ENCODE results near the gene TIGAR.

The TIGAR gene, protein sequence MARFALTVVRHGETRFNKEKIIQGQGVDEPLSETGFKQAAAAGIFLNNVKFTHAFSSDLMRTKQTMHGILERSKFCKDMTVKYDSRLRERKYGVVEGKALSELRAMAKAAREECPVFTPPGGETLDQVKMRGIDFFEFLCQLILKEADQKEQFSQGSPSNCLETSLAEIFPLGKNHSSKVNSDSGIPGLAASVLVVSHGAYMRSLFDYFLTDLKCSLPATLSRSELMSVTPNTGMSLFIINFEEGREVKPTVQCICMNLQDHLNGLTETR

GRCh38 chr12:4320853-4321701 lies at the start of gene TIGAR:
TIGAR (plus strand) TSS chr12:4321213; CDS start chr12:4321272, 59 bp downstream.
- peaks cover 9% of the 10 kb centered on the region for H3K4me1 ChIP-seq (ENCODE audit: control insufficient read depth, insufficient read depth, low read length)
- H3K36me3 ChIP-seq (ENCODE audit: control insufficient read depth, insufficient read depth, low read length), result no peaks in the 10 kb centered on the region
- no peaks in the 10 kb centered on the region for H3K27me3 ChIP-seq (ENCODE audit: control insufficient read depth, insufficient read depth, low read length)
- peak within 1 kb of the TSS; percentile 82 for H3K9ac ChIP-seq (ENCODE audit: low read length)
- peak within 1 kb of the TSS; percentile 94 for H3K4me3 ChIP-seq (ENCODE audit: low read length)
- H3K9me3 ChIP-seq (ENCODE audit: control insufficient read depth, low read length), result no peaks in the 10 kb centered on the region

GRCh38 chr12:4271717-4272423 lies 49.1 kb upstream of the TIGAR start:
- no peaks in the 10 kb centered on the region for H3K36me3 ChIP-seq (ENCODE audit: control insufficient read depth, insufficient read depth, low read length)
- H3K9ac ChIP-seq (ENCODE audit: low read length), result peak overlapping the region; percentile 61
- H3K4me3 ChIP-seq (ENCODE audit: low read length), result peak overlapping the region; percentile 41
- H3K4me1 ChIP-seq (ENCODE audit: control insufficient read depth, insufficient read depth, low read length), result peaks cover 31% of the 10 kb centered on the region
- H3K27me3 ChIP-seq (ENCODE audit: control insufficient read depth, insufficient read depth, low read length), result peaks cover 89% of the 10 kb centered on the region
- H3K9me3 ChIP-seq (ENCODE audit: control insufficient read depth, low read length), result no peaks in the 10 kb centered on the region

- Histone ChIP-seq H3K36me3 (ENCODE audit: control insufficient read depth, insufficient read depth, low read length) (no peaks in the 10 kb centered on the region), H3K4me3 (ENCODE audit: low read length) (no peak overlapping the region), H3K9me3 (ENCODE audit: control insufficient read depth, low read length) (no peaks in the 10 kb centered on the region), H3K27me3 (ENCODE audit: control insufficient read depth, insufficient read depth, low read length) (peaks cover 94% of the 10 kb centered on the region), H3K9ac (ENCODE audit: low read length) (peak overlapping the region; percentile 17), H3K4me1 (ENCODE audit: control insufficient read depth, insufficient read depth, low read length) (peaks cover 35% of the 10 kb centered on the region)
These were observed 48.4 kb upstream of the TIGAR start for GRCh38 chr12:4272424-4273272.

- Histone ChIP-seq H3K27me3 (ENCODE audit: control insufficient read depth, insufficient read depth, low read length) (peaks cover 88% of the 10 kb centered on the region), H3K4me1 (ENCODE audit: control insufficient read depth, insufficient read depth, low read length) (peaks cover 35% of the 10 kb centered on the region), H3K36me3 (ENCODE audit: control insufficient read depth, insufficient read depth, low read length) (no peaks in the 10 kb centered on the region), H3K4me3 (ENCODE audit: low read length) (no peak overlapping the region), H3K9ac (ENCODE audit: low read length) (no peak overlapping the region), H3K9me3 (ENCODE audit: control insufficient read depth, low read length) (no peaks in the 10 kb centered on the region)
These were observed 47.8 kb upstream of the TIGAR start for GRCh38 chr12:4273273-4273651.

- H3K27me3 ChIP-seq (ENCODE audit: control insufficient read depth, insufficient read depth, low read length), result peaks cover 83% of the 10 kb centered on the region
- H3K4me3 ChIP-seq (ENCODE audit: low read length), result peak within 1 kb of the TSS; percentile 25
- no peaks in the 10 kb centered on the region for H3K9me3 ChIP-seq (ENCODE audit: control insufficient read depth, low read length)
- no peaks in the 10 kb centered on the region for H3K36me3 ChIP-seq (ENCODE audit: control insufficient read depth, insufficient read depth, low read length)
- peaks cover 35% of the 10 kb centered on the region for H3K4me1 ChIP-seq (ENCODE audit: control insufficient read depth, insufficient read depth, low read length)
- H3K9ac ChIP-seq (ENCODE audit: low read length), result peak within 1 kb of the TSS; percentile 68
These were observed 47.2 kb upstream of the TIGAR start, which contains the start of gene CCND2 for GRCh38 chr12:4273652-4274395. CCND2 (plus strand) TSS chr12:4273762; CDS start chr12:4274041, 279 bp downstream.

GRCh38 chr12:4274396-4275015 lies 46.5 kb upstream of the TIGAR start:
- Histone ChIP-seq H3K4me3 (ENCODE audit: low read length) (peak overlapping the region; percentile 25), H3K36me3 (ENCODE audit: control insufficient read depth, insufficient read depth, low read length) (no peaks in the 10 kb centered on the region), H3K4me1 (ENCODE audit: control insufficient read depth, insufficient read depth, low read length) (peaks cover 35% of the 10 kb centered on the region), H3K27me3 (ENCODE audit: control insufficient read depth, insufficient read depth, low read length) (peaks cover 77% of the 10 kb centered on the region), H3K9me3 (ENCODE audit: control insufficient read depth, low read length) (no peaks in the 10 kb centered on the region), H3K9ac (ENCODE audit: low read length) (peak overlapping the region; percentile 68)

DNA sequence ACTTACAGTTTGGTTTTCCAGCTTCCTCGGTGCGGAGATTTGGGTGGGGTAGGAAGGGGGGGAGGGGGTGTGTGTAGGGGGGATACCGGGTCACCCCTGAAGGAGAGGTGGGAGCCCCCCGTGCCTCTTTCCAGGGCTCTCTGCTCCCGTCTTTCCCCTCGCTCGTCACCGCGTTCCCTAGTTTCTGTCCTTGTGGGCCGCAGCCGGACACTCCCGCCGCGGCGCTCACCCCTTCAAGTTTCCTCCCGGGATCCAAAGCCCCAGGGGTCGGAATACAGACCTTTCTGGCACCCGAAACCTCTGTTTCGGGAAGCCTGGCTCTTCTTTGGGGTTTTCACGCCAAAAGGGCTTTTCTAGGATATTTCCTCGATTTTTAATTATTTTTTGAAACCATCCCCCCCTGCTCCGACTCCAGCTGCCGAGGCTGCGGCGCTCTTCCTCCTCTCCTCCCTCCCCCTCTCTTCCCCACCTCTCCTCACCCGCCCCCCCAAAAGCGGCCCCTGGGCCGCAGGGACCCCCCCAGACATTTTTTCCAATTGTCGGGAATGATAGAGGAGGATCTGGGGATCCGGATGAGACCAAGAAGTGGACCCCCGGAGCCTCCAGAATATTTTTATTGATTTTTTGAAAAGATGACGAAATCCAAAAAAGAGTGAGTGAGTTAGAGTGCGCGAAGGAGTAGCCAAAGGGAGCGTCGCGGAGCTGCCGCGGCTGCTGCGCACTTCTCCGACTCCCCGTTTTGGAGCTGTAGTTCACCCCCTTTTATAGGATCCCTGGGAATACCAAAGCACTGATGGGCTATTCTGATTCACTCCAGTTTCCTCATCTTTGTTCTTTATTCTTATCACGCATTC lies 45.8 kb upstream of the TIGAR start:
- H3K4me1 ChIP-seq (ENCODE audit: control insufficient read depth, insufficient read depth, low read length), result peaks cover 29% of the 10 kb centered on the region

DNA sequence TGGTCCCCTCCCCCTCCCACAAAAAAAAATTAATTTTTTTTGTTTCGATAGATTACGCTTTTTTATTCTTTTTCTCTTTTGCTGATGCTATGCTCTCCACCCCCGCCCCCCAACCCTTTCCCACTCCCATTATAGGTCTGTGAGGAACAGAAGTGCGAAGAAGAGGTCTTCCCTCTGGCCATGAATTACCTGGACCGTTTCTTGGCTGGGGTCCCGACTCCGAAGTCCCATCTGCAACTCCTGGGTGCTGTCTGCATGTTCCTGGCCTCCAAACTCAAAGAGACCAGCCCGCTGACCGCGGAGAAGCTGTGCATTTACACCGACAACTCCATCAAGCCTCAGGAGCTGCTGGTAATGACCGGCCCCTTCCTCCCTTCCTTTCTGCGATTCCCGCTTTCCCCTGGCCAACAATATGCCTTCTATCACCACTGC lies 45.1 kb upstream of the TIGAR start:
- Histone ChIP-seq H3K4me3 (ENCODE audit: low read length) (no peak overlapping the region), H3K9ac (ENCODE audit: low read length) (peak overlapping the region; percentile 68), H3K36me3 (ENCODE audit: control insufficient read depth, insufficient read depth, low read length) (no peaks in the 10 kb centered on the region), H3K4me1 (ENCODE audit: control insufficient read depth, insufficient read depth, low read length) (peaks cover 26% of the 10 kb centered on the region), H3K9me3 (ENCODE audit: control insufficient read depth, low read length) (no peaks in the 10 kb centered on the region), H3K27me3 (ENCODE audit: control insufficient read depth, insufficient read depth, low read length) (peaks cover 64% of the 10 kb centered on the region)

More for the DNA sequence above, 45.8 kb upstream of the TIGAR start:
- no peaks in the 10 kb centered on the region for H3K9me3 ChIP-seq (ENCODE audit: control insufficient read depth, low read length)
- H3K36me3 ChIP-seq (ENCODE audit: control insufficient read depth, insufficient read depth, low read length), result no peaks in the 10 kb centered on the region
- peaks cover 70% of the 10 kb centered on the region for H3K27me3 ChIP-seq (ENCODE audit: control insufficient read depth, insufficient read depth, low read length)
- peak overlapping the region; percentile 68 for H3K9ac ChIP-seq (ENCODE audit: low read length)
- H3K4me3 ChIP-seq (ENCODE audit: low read length), result no peak overlapping the region

DNA sequence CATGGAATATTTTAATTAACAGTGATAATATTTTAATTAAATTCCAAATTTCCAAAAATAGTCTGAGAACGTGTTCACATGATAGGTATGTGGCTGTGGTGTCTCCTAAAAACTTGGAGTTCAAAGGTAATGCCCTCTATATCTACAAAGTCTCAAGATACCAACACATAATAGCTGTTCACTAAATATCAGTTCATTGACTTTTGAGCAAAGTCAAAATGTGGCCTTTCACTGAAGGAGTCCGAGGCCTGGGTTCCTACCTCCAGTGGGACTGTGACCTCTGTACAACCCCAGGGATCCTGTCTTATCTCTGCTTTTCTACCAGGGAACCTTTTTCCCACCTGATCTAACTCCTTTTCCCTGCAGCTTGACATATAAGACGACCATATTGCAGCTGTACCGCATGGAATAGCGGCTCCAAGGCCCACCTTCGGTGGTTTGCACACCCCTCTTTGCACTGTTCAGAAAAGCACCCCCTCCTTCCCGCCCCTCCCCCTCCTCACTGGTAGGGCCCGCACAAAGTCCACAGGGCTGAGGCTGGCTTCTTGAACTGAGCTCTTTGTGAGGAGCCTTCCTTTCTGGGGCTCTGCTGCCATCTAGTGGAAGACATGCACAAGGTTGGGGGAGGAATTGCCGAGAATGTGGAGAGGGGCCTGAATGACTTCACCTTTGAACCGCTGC lies 44.3 kb upstream of the TIGAR start:
- Histone ChIP-seq H3K4me1 (ENCODE audit: control insufficient read depth, insufficient read depth, low read length) (peaks cover 18% of the 10 kb centered on the region), H3K9ac (ENCODE audit: low read length) (no peak overlapping the region), H3K36me3 (ENCODE audit: control insufficient read depth, insufficient read depth, low read length) (no peaks in the 10 kb centered on the region), H3K4me3 (ENCODE audit: low read length) (no peak overlapping the region), H3K9me3 (ENCODE audit: control insufficient read depth, low read length) (no peaks in the 10 kb centered on the region), H3K27me3 (ENCODE audit: control insufficient read depth, insufficient read depth, low read length) (peaks cover 57% of the 10 kb centered on the region)

DNA sequence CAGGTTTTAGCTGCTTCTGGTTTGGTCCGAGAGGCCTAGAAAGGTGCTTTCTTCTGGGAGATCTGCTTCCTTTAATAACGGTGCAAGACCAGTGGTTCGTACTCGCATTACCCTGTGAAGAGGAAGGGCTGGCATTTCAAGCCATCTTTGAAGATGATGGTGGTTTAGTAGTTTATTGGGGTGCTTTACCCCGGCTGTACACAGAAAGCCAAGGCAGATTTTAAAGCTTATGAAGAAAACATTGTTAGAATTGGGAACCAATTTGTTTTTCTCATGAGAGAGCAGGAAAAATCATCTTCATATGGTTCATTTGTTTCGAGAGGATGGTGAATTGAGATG lies 43.8 kb upstream of the TIGAR start:
- Histone ChIP-seq H3K4me3 (ENCODE audit: low read length) (no peak overlapping the region), H3K4me1 (ENCODE audit: control insufficient read depth, insufficient read depth, low read length) (peaks cover 15% of the 10 kb centered on the region), H3K27me3 (ENCODE audit: control insufficient read depth, insufficient read depth, low read length) (peaks cover 52% of the 10 kb centered on the region), H3K36me3 (ENCODE audit: control insufficient read depth, insufficient read depth, low read length) (no peaks in the 10 kb centered on the region), H3K9me3 (ENCODE audit: control insufficient read depth, low read length) (no peaks in the 10 kb centered on the region), H3K9ac (ENCODE audit: low read length) (no peak overlapping the region)

All from mucosa of stomach (tissue), 1 donor.